ENCODE data around the gene EVC2. TPM values are rescaled to one million over a fixed set of nuclear protein-coding genes. Genes with fewer than 3 reads are reported as not detected.

Gene EVC2
- total and polyA plus RNA-seq, 2 experiments from 2014 or later = 4.3 to 8.1 TPM

- no peaks in the 10 kb centered on the region for H3K27me3 ChIP-seq (replicated peaks; ENCODE audit: insufficient read depth)
- DNase-seq = no peak
- H3K79me2 ChIP-seq (ENCODE audit: insufficient read depth) = no peaks in the 10 kb centered on the region
- H3K9ac ChIP-seq = no peak overlapping the region
- peaks cover 3% of the 10 kb centered on the region for H3K36me3 ChIP-seq (ENCODE audit: low read depth)
- TF ChIP-seq EZH2phosphoT487 (IDR thresholded peaks at IDR 0.05; ENCODE audit: insufficient read depth, low read depth) = no peak
- no peak for TF ChIP-seq EZH2 (IDR thresholded peaks at IDR 0.05; ENCODE audit: insufficient read depth, poor library complexity, severe bottlenecking)
- H2AFZ ChIP-seq = no peak overlapping the region
- in situ Hi-C loops (cut with MboI) = no loop called here
- H3K4me3 ChIP-seq = no peak overlapping the region
- no peak overlapping the region for H3K27ac ChIP-seq
- no peaks in the 10 kb centered on the region for H3K4me1 ChIP-seq (ENCODE audit: insufficient read depth)
- H3K9me2 ChIP-seq (ENCODE audit: insufficient read depth) = no peaks in the 10 kb centered on the region
- no peaks in the 10 kb centered on the region for H3F3A ChIP-seq (ENCODE audit: insufficient read depth)
- WGBS, 2 experiments (ENCODE audit: low coverage in 1 of 2, low lambda C conversion rate in 2 of 2, missing lambda C conversion rate in 2 of 2) = 70 to 80% methylated on average over 4 of the region's 4 CpGs
- no peaks in the 10 kb centered on the region for H3K9me3 ChIP-seq (ENCODE audit: low read depth)
- H3K4me2 ChIP-seq (ENCODE audit: unreplicated experiment) = no peak overlapping the region
- no peaks in the 10 kb centered on the region for H4K20me1 ChIP-seq (ENCODE audit: insufficient read depth)
Measured at GRCh38 chr4:5592272-5592671, 116.1 kb downstream of the EVC2 start.

- Histone ChIP-seq H3K9me2 (ENCODE audit: insufficient read depth) (no peaks in the 10 kb centered on the region), H3K36me3 (ENCODE audit: low read depth) (peaks cover 6% of the 10 kb centered on the region), H3F3A (ENCODE audit: insufficient read depth) (no peaks in the 10 kb centered on the region), H3K4me2 (ENCODE audit: unreplicated experiment) (no peak overlapping the region), H2AFZ (no peak overlapping the region), H3K79me2 (ENCODE audit: insufficient read depth) (no peaks in the 10 kb centered on the region), H4K20me1 (ENCODE audit: insufficient read depth) (no peaks in the 10 kb centered on the region), H3K4me3 (no peak overlapping the region), H3K9me3 (ENCODE audit: low read depth) (no peaks in the 10 kb centered on the region), H3K27ac (no peak overlapping the region), H3K4me1 (ENCODE audit: insufficient read depth) (no peaks in the 10 kb centered on the region), H3K9ac (no peak overlapping the region), H3K27me3 (replicated peaks; ENCODE audit: insufficient read depth) (no peaks in the 10 kb centered on the region)
- WGBS, 2 experiments (ENCODE audit: low coverage in 1 of 2, low lambda C conversion rate in 2 of 2, missing lambda C conversion rate in 2 of 2) = 95 to 100% methylated on average over 2 of the region's 2 CpGs
- DNase-seq = no peak
- in situ Hi-C loops (cut with MboI) = no loop called here
- TF ChIP-seq EZH2 (IDR thresholded peaks at IDR 0.05; ENCODE audit: insufficient read depth, poor library complexity, severe bottlenecking) (no peak), EZH2phosphoT487 (IDR thresholded peaks at IDR 0.05; ENCODE audit: insufficient read depth, low read depth) (no peak)
Measured at GRCh38 chr4:5589495-5589894, 118.9 kb downstream of the EVC2 start.

DNA sequence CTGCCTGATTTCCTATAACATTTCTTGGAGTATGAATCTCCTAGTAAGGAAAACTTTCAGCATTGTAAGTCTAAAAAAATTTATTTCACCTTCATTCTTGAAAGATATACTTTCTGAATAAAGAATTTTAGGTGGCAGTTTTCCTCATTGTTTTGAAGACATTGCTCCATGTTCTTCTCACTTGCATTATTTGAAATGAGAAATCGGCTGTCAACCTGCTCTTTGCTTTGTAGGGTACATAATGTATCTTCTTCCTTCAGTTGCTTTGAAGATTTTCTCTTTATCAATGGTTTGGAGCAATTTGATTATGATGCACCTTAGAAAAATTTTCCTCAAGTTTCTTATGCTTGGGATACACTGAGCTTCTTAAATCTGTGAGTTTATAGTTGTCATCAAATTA, 120.3 kb downstream of the EVC2 start:
- TF ChIP-seq EZH2phosphoT487 (IDR thresholded peaks at IDR 0.05; ENCODE audit: insufficient read depth, low read depth) (no peak), EZH2 (IDR thresholded peaks at IDR 0.05; ENCODE audit: insufficient read depth, poor library complexity, severe bottlenecking) (no peak)
- no peak overlapping the region for H2AFZ ChIP-seq
- H3K27me3 ChIP-seq (replicated peaks; ENCODE audit: insufficient read depth) = no peaks in the 10 kb centered on the region
- 95 to 98% methylated on average over 1 of the region's 1 CpG for WGBS, 2 experiments (ENCODE audit: low coverage in 1 of 2, low lambda C conversion rate in 2 of 2, missing lambda C conversion rate in 2 of 2)
- H3K4me2 ChIP-seq (ENCODE audit: unreplicated experiment) = no peak overlapping the region
- H3K9ac ChIP-seq = no peak overlapping the region
- no peaks in the 10 kb centered on the region for H3K9me2 ChIP-seq (ENCODE audit: insufficient read depth)
- no peaks in the 10 kb centered on the region for H3K9me3 ChIP-seq (ENCODE audit: low read depth)
- H3K4me1 ChIP-seq (ENCODE audit: insufficient read depth) = no peaks in the 10 kb centered on the region
- no peaks in the 10 kb centered on the region for H3K79me2 ChIP-seq (ENCODE audit: insufficient read depth)
- no peaks in the 10 kb centered on the region for H3F3A ChIP-seq (ENCODE audit: insufficient read depth)
- H3K4me3 ChIP-seq = no peak overlapping the region
- in situ Hi-C loops (cut with MboI) = no loop called here
- peaks cover 13% of the 10 kb centered on the region for H3K36me3 ChIP-seq (ENCODE audit: low read depth)
- H3K27ac ChIP-seq = no peak overlapping the region
- H4K20me1 ChIP-seq (ENCODE audit: insufficient read depth) = no peaks in the 10 kb centered on the region
- no peak for DNase-seq

DNA sequence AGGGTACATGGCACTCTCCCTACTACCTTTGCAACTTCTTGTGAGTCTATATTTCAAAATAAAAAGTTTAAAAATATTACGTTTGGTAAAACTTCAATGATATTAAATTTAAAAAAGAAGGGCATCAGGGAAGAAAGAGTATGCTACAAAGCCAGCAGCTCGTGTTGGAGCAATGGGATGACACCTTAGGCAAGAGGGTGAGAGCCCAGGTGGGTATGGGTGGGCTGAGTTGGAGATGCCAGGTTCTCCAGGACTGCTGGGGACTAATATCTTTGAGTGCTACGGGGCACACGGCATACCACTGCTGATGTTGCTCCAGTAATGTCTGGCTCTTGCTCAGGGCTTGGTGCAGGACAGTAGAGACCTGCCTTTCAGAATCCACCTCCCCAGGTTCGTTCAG, 132.4 kb downstream of the EVC2 start:
- TF ChIP-seq EZH2 (IDR thresholded peaks at IDR 0.05; ENCODE audit: insufficient read depth, poor library complexity, severe bottlenecking) = no peak
- TF ChIP-seq EZH2phosphoT487 (IDR thresholded peaks at IDR 0.05; ENCODE audit: insufficient read depth, low read depth) = no peak
- H3K9me3 ChIP-seq (ENCODE audit: low read depth) = no peaks in the 10 kb centered on the region
- in situ Hi-C loops (cut with MboI) = no loop called here
- no peaks in the 10 kb centered on the region for H3K27me3 ChIP-seq (replicated peaks; ENCODE audit: insufficient read depth)
- no peaks in the 10 kb centered on the region for H3K4me1 ChIP-seq (ENCODE audit: insufficient read depth)
- no peaks in the 10 kb centered on the region for H3K79me2 ChIP-seq (ENCODE audit: insufficient read depth)
- H2AFZ ChIP-seq = no peak overlapping the region
- peaks cover 4% of the 10 kb centered on the region for H3K36me3 ChIP-seq (ENCODE audit: low read depth)
- no peak overlapping the region for H3K4me2 ChIP-seq (ENCODE audit: unreplicated experiment)
- H4K20me1 ChIP-seq (ENCODE audit: insufficient read depth) = no peaks in the 10 kb centered on the region; the same call in 1 of the 2 replicates
- DNase-seq = no peak
- H3F3A ChIP-seq (ENCODE audit: insufficient read depth) = no peaks in the 10 kb centered on the region
- no peak overlapping the region for H3K9ac ChIP-seq
- no peak overlapping the region for H3K4me3 ChIP-seq
- H3K9me2 ChIP-seq (ENCODE audit: insufficient read depth) = no peaks in the 10 kb centered on the region
- WGBS, 2 experiments (ENCODE audit: low coverage in 1 of 2, low lambda C conversion rate in 2 of 2, missing lambda C conversion rate in 2 of 2) = 80 to 82% methylated on average over 5 of the region's 5 CpGs
- no peak overlapping the region for H3K27ac ChIP-seq

DNA sequence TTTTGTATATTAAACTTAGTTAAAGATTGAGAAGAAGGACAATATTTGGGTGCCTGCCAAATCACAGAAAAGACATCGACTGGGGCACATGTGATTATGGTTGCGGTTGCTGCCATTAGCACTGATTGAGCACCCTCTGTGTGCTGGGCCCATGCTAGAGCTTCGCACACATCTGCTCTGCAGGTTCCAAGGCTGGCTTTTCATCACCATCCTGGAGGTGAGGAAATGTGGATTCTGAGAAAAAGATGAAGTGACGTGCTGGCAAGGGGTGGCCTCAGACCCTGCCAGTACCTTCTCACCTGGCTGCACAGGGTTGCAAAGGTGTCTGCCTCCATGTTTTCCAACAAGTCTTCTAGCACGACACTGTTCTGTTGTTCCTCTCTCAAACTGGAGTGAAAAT, 134.0 kb downstream of the EVC2 start:
- in situ Hi-C loops (cut with MboI) = no loop called here
- Histone ChIP-seq H3K27me3 (replicated peaks; ENCODE audit: insufficient read depth) (no peaks in the 10 kb centered on the region), H3K4me1 (ENCODE audit: insufficient read depth) (no peaks in the 10 kb centered on the region), H3F3A (ENCODE audit: insufficient read depth) (no peaks in the 10 kb centered on the region), H3K36me3 (ENCODE audit: low read depth) (peaks cover 4% of the 10 kb centered on the region), H3K9me2 (ENCODE audit: insufficient read depth) (no peaks in the 10 kb centered on the region), H3K4me2 (ENCODE audit: unreplicated experiment) (no peak overlapping the region), H3K4me3 (no peak overlapping the region), H3K9me3 (ENCODE audit: low read depth) (no peaks in the 10 kb centered on the region), H3K79me2 (ENCODE audit: insufficient read depth) (no peaks in the 10 kb centered on the region), H4K20me1 (ENCODE audit: insufficient read depth) (no peaks in the 10 kb centered on the region), H3K9ac (no peak overlapping the region), H3K27ac (no peak overlapping the region), H2AFZ (no peak overlapping the region)
- DNase-seq = no peak
- 83 to 85% methylated on average over 5 of the region's 5 CpGs for WGBS, 2 experiments (ENCODE audit: low coverage in 1 of 2, low lambda C conversion rate in 2 of 2, missing lambda C conversion rate in 2 of 2)
- no peak for TF ChIP-seq EZH2 (IDR thresholded peaks at IDR 0.05; ENCODE audit: insufficient read depth, poor library complexity, severe bottlenecking)
- TF ChIP-seq EZH2phosphoT487 (IDR thresholded peaks at IDR 0.05; ENCODE audit: insufficient read depth, low read depth) = no peak

All from GM23248 (cell line).